GM19468 (cell line): ENCODE measurements around the gene PLBD2.

ENCODE experiments used
- ATAC-seq: cut with Tn5 transposase; IDR thresholded peaks from one replicate; pipeline ENCODE4 v1.9.1; 2021; ENCODE audit warnings: mild to moderate bottlenecking, moderate library complexity, moderate number of reproducible peaks; ENCODE audit not compliant: unreplicated experiment; ENCODE audit errors: extremely low read depth

The PLBD2 gene, protein sequence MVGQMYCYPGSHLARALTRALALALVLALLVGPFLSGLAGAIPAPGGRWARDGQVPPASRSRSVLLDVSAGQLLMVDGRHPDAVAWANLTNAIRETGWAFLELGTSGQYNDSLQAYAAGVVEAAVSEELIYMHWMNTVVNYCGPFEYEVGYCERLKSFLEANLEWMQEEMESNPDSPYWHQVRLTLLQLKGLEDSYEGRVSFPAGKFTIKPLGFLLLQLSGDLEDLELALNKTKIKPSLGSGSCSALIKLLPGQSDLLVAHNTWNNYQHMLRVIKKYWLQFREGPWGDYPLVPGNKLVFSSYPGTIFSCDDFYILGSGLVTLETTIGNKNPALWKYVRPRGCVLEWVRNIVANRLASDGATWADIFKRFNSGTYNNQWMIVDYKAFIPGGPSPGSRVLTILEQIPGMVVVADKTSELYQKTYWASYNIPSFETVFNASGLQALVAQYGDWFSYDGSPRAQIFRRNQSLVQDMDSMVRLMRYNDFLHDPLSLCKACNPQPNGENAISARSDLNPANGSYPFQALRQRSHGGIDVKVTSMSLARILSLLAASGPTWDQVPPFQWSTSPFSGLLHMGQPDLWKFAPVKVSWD

DNA sequence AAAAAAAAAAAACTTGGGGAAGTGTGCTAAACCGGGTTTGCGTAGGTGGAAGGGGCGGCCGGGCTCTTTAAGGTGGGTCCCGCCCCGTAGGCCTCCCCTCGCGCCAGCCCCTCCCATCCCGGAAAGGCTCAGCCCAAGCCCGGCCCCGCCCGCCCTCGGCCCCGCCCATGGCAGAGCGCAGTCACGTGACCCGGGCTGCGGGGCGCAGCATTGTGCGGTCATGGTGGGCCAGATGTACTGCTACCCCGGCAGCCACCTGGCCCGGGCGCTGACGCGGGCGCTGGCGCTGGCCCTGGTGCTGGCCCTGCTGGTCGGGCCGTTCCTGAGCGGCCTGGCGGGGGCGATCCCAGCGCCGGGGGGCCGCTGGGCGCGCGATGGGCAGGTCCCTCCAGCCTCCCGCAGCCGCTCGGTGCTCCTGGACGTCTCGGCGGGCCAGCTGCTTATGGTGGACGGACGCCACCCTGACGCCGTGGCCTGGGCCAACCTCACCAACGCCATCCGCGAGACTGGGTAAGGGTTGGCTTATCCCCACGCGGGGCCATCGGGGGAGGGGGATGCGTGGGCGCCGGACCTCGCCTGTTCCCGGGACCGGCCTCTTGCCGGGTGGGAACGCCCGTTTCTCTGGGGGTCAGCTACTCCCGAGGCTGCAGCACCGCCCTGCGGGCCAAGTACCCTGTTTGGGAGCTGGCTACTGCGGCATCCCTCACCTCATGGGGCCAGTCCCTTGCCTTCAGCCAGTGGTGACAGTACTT is at the start of gene PLBD2:
TSS of gene PLBD2 (plus strand) at position 207 of the 752 bp plus-strand sequence. CDS start at position 221, 14 bp downstream.
- peak; percentile 80 for ATAC-seq

DNA sequence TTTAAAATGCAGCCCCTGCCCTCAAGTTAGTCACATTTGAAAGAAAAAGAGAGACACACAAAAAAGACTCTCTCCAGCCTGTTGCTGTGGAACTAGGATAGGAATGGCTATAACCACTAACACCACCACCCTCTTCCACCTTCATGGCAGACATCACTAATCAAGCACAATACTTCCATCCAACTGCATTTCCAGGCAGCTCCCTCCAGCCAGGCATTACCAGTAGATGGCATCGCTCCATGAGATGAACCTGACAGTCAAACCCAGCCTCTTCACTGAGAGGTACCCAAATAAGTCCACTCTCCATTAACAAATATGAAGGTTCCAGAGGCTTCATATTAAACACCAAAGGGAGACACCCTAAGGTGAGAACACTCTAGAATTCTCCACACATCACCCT is 47.9 kb upstream of the PLBD2 start:
- no peak for ATAC-seq

DNA sequence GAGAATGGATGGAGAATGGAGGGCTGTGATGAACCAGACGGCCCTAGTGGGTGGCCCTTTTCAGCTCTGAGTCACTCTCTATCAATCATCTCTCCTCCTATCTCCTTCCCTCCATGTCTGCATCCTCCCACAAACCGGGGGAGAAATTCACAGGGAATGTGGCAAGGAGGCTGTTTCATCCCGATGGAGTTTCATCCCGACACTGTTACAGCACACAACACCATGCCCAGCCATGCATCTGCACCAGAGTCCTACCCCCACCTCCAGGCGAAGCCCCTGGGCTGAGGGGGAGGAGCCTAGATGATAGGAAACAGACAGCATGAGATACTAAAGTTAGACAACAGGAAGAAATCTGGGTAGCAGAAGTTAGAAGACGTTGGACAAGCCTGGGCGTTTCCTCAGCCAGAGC is 44.3 kb upstream of the PLBD2 start:
- no peak for ATAC-seq

DNA sequence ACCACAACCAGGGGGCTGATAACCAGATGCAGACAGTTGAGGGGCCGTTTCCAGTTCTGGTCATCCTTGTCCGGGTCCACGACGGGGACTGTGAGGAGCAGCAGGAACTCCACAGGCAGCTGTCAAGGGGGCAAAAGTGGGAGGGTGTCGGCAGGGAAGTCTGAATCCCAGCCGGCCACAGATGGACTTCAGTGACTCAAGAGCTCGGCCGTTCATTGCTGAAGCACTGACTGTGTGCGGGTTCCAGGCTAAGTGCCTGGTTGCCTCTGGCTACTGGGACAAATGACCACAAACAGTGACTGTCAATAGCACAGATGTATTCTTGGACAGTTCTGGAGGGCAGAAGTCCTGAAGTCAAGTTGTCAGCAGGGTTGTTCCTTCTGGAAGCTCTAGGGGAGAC is 43.0 kb upstream of the PLBD2 start:
- no peak for ATAC-seq

DNA sequence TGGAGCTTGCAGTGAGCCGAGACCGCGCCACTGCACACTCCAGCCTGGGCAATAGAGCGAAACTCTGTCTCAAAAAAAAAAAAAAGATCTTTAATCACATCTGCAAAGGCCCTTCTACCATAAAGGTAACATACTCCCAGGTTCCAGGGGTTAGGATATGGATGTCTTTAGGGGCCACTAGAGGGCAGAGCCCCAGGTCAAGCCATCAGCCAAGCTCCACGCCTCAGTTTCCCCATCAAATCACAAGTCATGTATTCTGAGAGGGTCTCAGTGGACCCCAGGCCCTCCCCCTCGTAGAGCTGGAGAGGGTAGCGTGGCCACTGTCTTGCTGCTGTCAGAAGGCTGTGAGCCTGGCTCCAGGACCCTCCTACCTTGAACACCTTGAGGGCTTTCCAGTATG is 42.2 kb upstream of the PLBD2 start:
- no peak for ATAC-seq

DNA sequence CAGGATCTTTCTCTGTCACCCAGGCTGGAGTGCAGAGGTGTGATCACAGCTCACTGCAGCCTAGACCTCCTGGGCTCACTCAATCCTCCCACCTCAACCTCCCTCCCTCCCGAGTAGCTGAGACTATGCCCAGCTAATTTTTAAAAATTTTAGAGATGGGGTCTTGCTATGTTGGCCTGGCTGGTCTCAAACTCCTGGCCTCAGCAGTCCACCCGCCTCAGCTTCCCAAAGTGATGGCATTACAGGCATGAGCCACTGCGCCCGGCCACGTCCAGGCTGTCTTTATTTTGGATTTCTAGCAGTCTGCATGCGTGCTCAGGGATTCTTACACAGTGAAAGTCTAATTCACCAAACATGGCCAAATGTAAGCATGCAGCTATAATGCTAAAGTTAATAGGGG is 41.3 kb upstream of the PLBD2 start:
- ATAC-seq, result no peak

DNA sequence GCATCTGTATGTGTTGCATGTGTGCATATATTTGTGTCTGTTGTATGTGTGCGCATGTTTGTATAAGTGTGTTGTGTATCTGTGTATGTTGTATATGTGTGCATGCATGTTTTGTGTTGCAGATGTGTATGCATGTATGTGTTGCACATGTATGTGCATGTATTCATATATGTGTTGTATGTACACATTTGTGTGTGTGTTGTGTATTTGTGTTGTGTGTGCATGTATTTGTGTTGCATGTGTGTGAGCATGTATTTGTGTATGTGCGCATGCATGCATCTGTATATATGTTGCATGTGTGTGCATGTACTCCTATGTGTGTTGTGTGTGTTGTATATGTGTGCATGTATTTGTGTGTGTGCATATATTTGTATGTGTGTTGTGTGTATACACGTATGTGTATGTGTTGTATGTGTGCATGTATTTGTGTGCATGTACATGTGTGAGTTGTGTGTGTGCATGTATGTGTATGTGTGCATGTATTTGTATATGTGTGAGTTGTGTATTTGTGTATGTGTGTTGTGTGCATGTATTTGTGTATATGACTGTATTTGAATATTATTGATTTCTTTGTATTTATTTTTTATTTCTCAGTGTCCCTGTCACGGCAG is 40.2 kb upstream of the PLBD2 start:
- ATAC-seq, result no peak

DNA sequence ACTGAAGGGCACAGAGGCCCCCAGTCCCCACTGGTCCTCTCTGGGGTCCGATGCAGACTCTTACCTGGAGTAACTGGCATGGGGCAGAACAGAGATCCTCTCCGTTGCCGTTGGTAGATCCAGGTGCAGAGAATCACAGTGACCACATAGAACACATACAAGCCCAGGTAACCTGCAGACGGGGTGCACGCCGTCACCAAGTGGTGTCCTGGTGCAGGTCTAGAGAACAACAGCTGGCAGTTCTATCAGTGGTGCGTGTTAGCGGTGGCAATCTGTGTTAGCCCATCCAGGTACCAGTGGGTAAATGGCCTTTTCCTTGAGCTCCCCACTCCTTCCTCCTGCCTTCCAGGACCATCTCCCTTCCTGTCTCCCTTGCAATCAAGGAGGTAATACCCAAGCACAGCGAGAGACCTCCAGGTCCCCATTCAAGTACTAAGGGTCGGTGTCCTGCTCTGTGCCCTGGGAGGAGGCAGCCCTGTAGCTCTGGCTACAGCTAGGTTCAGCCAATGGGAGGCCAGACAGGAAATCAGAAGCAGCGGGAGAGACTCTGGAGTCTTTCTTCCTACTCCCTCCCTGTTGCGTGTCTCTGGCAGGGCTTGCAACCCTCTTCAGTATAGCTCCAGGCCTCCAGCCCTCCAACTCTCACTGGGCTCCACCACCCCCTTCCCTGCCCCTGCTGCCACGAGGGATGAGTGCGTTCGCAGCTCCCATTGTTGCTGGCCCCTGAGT is 39.3 kb upstream of the PLBD2 start:
- no peak for ATAC-seq

DNA sequence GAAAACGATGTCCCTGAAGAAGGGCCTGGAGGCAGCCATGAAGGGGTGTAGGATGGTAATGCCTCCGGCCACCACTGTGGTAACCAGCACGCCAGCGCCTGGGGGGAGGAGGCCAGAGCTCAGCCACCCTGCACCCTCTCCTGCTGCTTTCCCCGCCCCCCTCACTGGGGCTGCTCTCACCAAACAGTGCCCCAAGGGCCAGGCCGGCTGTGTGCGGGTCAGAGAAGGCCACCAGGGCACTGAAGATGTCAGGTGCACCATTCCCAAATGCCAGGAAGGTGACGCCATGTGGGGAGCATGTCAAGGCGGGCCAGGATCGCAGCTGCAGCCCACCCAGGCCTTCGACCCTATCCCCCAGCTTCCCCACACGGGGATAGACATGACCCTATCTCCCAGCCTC is 38.0 kb upstream of the PLBD2 start:
- no peak for ATAC-seq

DNA sequence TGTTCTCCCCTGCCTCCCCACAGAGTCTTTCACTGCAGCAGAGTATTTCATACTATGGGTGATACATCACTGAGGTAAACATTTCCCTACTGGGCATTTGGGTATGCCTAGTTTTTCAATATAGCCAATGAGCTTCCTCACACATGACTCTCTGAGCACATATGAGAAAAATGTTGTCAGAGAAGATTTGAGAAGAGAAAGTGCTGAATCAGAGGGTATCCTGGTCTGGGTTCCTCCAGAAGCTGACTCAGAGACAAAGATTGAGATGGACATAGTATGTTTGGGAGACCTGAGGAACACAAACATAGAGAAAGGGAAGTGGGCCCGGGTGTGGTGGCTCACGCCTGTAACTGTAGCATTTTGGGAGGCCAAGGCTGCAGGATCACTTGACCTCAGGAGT is 36.0 kb upstream of the PLBD2 start:
- no peak for ATAC-seq

DNA sequence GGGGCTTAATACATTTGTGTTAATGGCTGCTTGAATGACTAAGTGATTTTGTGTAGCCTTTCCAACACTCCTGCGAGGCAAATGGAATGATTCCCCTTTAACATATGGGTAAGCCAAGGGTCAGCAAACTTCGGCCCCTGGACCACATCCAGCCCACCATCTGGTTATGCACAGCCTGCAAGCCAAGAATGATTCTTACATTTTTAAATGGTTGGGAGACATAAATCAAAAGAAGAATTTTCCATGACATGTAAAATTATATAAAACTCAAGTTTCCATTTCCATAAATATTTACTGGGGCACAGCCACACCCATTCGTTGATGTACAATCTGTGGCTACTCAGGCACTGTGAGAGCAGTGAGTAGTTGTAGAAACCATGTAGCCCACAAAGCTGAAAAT is 32.5 kb upstream of the PLBD2 start:
- ATAC-seq, result no peak

DNA sequence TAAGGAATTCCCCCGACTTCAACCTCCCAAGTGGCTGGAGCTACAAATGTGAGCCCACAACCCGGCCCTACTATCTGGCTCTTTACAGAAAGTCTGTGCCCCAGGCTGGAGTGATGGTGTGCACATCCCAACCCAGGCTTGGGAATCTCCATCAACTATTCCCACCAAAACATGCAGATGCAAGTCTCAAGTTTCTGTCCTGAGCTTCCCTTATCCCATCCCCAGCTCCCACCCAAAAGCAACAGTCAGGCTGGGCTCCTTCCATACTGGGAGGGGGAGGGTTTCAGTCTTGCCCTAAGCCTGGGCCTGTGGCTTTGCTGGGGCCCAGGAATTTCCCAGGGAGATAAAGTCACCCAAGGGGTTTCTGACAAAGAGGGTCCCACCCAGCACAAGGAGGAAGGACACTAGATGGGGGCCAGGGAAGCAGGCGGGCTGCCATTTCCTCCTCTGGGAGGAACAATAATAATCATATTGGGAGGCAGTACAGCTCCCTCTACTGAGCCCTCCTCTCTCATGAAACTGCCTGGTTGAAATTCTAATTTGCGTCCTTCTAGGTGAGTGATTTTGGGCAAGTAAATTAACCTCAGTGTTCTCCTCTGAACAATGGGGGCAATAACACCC is 31.5 kb upstream of the PLBD2 start:
- no peak for ATAC-seq

DNA sequence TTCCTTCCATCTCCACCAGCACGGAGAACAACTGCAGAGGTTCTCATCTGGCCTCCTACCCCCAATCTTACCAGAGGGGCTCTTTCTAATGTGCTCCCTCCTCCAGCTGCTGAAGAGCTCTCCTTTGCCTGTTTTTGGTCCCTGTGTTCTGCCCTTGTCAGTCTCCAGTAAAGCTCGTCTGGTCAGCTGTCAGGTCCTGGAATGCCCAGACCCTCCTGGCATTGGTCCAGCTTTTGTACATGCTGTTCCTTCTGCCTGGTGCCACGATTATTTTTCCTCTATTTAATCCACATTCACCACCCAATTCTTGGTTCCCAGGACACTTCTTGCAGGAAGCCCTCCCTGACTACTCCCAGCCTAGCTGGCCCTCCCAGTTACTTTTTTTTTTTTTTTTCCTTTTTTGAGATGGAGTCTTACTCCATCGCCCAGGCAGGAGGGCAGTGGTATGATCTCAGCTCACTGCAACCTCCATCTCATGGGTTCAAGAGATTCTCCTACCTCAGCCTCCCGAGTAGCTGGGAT is 30.0 kb upstream of the PLBD2 start:
- no peak for ATAC-seq

DNA sequence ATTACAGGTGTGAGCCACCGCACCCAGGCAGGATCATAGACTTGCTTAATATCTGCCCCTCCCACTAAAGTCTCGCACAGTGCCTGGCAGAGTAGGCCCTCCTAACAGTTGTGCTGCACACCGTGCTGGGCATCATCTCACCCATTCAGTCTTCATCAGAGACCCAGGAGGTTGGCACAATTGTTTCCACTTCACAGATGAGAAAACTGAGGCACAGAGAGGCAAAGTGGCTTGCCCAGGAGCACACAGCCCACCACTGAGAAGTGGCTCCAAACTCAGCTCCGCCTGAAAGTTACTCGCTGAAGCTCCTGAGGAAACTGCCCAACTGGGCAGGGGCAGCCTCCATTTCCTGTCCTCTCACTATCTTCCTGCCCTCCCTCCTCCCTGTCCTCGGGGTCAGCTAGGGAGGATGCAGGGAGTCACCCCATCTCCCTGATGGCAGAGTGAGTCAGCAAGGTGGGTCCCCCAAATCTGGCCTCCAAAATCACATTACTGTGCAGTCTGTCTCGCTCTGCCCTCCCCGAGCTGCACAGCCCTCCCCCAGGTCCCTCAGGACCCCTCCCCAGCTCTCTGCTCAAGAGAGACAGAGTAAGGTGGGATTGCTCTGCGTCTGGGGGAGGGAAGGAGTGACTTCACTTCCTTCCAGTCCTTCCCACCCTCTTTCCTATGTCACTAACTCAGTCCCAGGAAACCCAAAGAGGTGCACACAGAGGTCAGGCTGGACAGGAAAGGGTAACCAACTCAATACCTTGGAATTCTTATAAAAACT is 29.2 kb upstream of the PLBD2 start:
- no peak for ATAC-seq

DNA sequence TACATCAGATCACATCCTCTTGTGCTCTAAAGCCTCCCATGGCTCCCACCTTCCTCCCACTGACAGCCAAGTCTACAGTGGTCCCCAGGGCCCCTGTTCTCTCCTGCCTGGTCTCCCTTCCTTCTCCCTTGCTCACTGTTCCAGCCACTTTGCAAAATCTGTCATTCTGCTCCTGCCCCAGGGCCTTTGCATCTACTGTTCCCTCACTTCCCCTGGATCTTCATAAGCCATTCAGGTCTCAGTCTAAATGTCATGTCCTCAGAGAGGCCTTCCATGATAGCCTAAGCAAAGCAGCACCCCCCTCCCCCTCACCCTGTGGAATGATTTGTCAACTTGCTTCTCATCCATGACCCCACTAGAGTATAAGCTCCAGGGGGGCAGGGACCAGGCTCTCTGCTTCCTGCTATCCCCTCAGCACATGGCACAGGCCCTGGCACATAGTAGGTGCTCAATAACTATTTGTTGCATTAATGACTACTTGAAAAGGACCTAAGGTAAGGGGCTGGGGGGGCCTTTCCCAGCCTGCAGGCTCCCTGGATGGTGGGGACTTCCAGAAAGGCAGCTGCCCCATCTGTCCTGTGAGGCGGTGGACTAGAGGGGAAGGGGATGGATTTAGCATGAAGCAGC is 28.5 kb upstream of the PLBD2 start:
- no peak for ATAC-seq

DNA sequence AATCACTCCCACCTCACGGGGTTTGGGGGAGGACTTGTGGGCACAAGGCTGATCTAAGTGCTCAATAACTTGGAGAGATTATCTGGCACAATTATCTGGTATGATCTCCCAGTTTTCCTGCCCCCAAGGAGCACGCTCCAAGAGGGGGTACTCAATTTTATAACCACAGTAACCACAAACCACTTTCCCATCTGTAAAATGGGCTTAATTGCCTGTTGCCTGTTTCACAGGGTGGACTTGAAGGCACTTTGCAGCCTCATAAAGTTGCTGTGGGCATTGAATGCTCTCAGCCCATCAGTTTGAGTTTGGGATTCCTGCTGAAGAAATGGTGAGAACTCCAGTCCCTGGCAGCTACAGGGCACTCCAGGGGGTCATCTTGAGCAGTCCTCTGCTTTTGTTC is 27.9 kb upstream of the PLBD2 start:
- ATAC-seq, result no peak

DNA sequence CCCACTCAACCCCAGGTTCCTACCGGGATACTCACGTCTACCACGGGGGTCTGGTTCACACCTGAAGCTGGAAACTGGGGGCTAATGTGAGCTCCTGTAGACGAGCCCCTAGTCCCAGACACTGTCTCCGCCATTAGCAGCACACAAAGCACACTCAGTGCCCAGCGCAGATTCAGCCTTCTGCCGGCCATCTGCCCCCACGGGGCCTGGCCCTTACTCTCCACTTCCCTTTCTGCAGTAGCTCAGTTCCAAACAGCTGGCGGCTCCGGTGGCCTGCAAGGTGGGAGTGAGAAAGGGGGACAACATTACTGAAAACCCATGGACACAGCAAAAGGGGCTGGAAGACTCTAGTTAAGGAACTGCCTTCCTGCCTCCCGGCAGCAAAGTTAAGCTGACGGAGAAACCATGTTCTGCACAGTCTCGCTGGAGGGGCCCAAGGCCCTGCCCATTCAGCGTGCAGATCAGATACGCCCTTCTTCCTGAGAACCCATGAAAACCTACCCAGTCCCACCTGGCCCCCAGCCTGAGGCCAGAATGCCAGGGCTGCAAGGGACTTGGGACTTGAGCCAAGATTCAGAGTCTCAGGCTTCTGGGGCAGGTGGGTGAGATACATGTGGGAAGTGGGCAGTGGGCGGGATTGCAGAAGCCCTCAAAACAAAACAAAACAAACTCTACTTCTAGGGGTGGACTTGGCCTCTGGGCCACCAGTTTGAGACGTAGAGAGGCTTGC is 25.5 kb upstream of the PLBD2 start:
- no peak for ATAC-seq

DNA sequence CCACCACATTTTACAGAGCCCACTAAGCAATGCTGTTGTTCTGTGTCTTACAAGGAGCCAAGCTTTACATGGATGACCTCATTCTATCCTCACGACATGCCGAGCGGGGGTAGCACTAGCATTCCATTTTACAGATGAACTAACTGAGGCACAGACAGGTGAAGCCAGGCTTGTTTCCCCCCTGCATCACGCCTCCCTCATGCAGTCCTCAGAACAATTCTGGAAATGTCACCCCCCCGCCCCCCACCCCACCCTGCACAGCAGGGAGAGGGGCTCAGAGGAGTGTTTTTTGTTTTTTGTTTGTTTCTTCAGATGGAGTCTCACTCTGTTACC is 25.0 kb upstream of the PLBD2 start:
- no peak for ATAC-seq
